CD4-positive, alpha-beta T cell treated with Interleukin-17A for 4 hours (primary cell): ENCODE results near the gene KCNH8.
"Not testable (repeated sequence)": the region's sequence is repeated elsewhere in the genome, so short reads cannot be mapped to it uniquely, and the experiment has no call there.

Experiments
- DNase-seq: peaks from one replicate; pipeline ENCODE4 v3.0.0-alpha.2; 2020; ENCODE audit warnings: mixed read lengths

Gene KCNH8

GRCh38 chr3:19183584-19183983 lies 35.3 kb downstream of the KCNH8 start:
- no peak for DNase-seq

- no peak for DNase-seq
These were observed 41.8 kb downstream of the KCNH8 start for GRCh38 chr3:19190126-19190525.

GRCh38 chr3:19190602-19191001 lies 42.3 kb downstream of the KCNH8 start:
- no peak for DNase-seq

- no peak for DNase-seq
These were observed 50.8 kb downstream of the KCNH8 start for GRCh38 chr3:19199131-19199530.

- DNase-seq, result no peak
These were observed 54.0 kb downstream of the KCNH8 start for GRCh38 chr3:19202303-19202702.

- no peak for DNase-seq
These were observed 54.4 kb downstream of the KCNH8 start for GRCh38 chr3:19202754-19203153.

GRCh38 chr3:19206540-19206939 lies 58.2 kb downstream of the KCNH8 start:
- no peak for DNase-seq

- DNase-seq, result no peak
These were observed 65.4 kb downstream of the KCNH8 start for GRCh38 chr3:19213603-19214220.

GRCh38 chr3:19215427-19215826 lies 67.1 kb downstream of the KCNH8 start:
- no peak for DNase-seq

GRCh38 chr3:19216669-19217337 lies 68.5 kb downstream of the KCNH8 start:
- DNase-seq, result no peak

- no peak for DNase-seq
These were observed 72.0 kb downstream of the KCNH8 start for GRCh38 chr3:19220311-19220710.

GRCh38 chr3:19221081-19221480 lies 72.8 kb downstream of the KCNH8 start:
- no peak for DNase-seq

- DNase-seq, result no peak
These were observed 78.2 kb downstream of the KCNH8 start for GRCh38 chr3:19226479-19226878.

GRCh38 chr3:19228167-19228566 lies 79.9 kb downstream of the KCNH8 start:
- DNase-seq, result no peak

- no peak for DNase-seq
These were observed 80.8 kb downstream of the KCNH8 start for GRCh38 chr3:19229086-19229485.

- not testable (repeated sequence) for DNase-seq
These were observed 81.6 kb downstream of the KCNH8 start for GRCh38 chr3:19229881-19230280.

- no peak for DNase-seq
These were observed 83.6 kb downstream of the KCNH8 start for GRCh38 chr3:19231792-19232461.

GRCh38 chr3:19232566-19232965 lies 84.3 kb downstream of the KCNH8 start:
- DNase-seq, result no peak

- DNase-seq, result not testable (repeated sequence)
These were observed 85.8 kb downstream of the KCNH8 start for GRCh38 chr3:19233882-19234784.

GRCh38 chr3:19248143-19248542 lies 99.8 kb downstream of the KCNH8 start:
- DNase-seq, result no peak

- no peak for DNase-seq
These were observed 100.5 kb downstream of the KCNH8 start for GRCh38 chr3:19248767-19249166.

- no peak for DNase-seq
These were observed 102.8 kb downstream of the KCNH8 start for GRCh38 chr3:19250959-19251610.

- no peak for DNase-seq
These were observed 105.9 kb downstream of the KCNH8 start for GRCh38 chr3:19254189-19254588.
